Measurements from ENCODE around the gene KIRREL3. TPM values are rescaled to one million over a fixed set of nuclear protein-coding genes. Genes with fewer than 3 reads are reported as not detected.

Gene KIRREL3
- total and polyA plus RNA-seq, 2 of the 4 experiments (the other 2 are of a cell fraction): 10.9 to 15.9 TPM

- H3K4ac ChIP-seq (ENCODE audit: low read depth, low read length): peak overlapping the region; percentile 78
- ChIA-PET POLR2A (ENCODE audit: unreplicated experiment) (interaction anchor here (0.8 kb wide), 1 partner anchor 12 kb away, joined by 3 read pairs; no protein-coding TSS in a partner anchor), CTCF (no interaction called here)
- H3K4me2 ChIP-seq (ENCODE audit: low read depth, low read length): peak overlapping the region; percentile 70
- peak overlapping the region; percentile 69 for H3K14ac ChIP-seq (replicated peaks; ENCODE audit: low read depth, low read length)
- peak overlapping the region; percentile 3; the same call in 1 of the 2 replicates for H3K4me3 ChIP-seq (ENCODE audit: insufficient read depth, low read depth, low read length)
- H4K5ac ChIP-seq (ENCODE audit: low read depth, low read length): peak overlapping the region; percentile 79
- peak overlapping the region; percentile 75 for H2BK20ac ChIP-seq (ENCODE audit: low read depth, low read length)
- peaks cover 9% of the 10 kb centered on the region for H3K4me1 ChIP-seq (ENCODE audit: control insufficient read depth, insufficient read depth, low read length)
- H3K9ac ChIP-seq (ENCODE audit: low read depth, low read length): peak overlapping the region; percentile 4; the same call in 1 of the 2 replicates
- H2AFZ ChIP-seq (replicated peaks; ENCODE audit: low read length, poor library complexity): peak overlapping the region; percentile 82
- no peaks in the 10 kb centered on the region for H3K36me3 ChIP-seq (ENCODE audit: control insufficient read depth, insufficient read depth, low read length)
- H3K9me1 ChIP-seq (ENCODE audit: insufficient read depth, low read length): peaks cover 20% of the 10 kb centered on the region; the same call in 1 of the 2 replicates
- ATAC-seq (ENCODE audit: low read depth) (peak; percentile 96), DNase-seq (peak; percentile 96)
- H4K20me1 ChIP-seq (ENCODE audit: insufficient read depth, low read length): no peaks in the 10 kb centered on the region
- H3K9me3 ChIP-seq (ENCODE audit: control insufficient read depth, insufficient read depth, low read length): no peaks in the 10 kb centered on the region
- H2AK9ac ChIP-seq (replicated peaks; ENCODE audit: low read depth, low read length, poor library complexity): peak overlapping the region; percentile 53
- intact Hi-C loops (cut with micrococcal nuclease) (no loop called here), dilution Hi-C loops (cut with HindIII; ENCODE audit: low sequenced_read_pairs, unreplicated experiment) (no loop called here), in situ Hi-C loops (cut with MboI; ENCODE audit: low sequenced_read_pairs) (no loop called here)
- H3K27me3 ChIP-seq (ENCODE audit: control insufficient read depth, insufficient read depth, low read length): no peaks in the 10 kb centered on the region
- peak overlapping the region; percentile 55; the same call in 1 of the 2 replicates for H2AK5ac ChIP-seq (ENCODE audit: low read depth, low read length)
- TF ChIP-seq BHLHE40 (IDR thresholded peaks at IDR 0.05; ENCODE audit: low read depth, low read length): peak; percentile 57; the same call in 1 of the 2 replicates
- TF ChIP-seq MAZ (IDR thresholded peaks at IDR 0.05; ENCODE audit: borderline replicate concordance, low read depth, low read length): peak; percentile 43; the same call in 1 of the 2 replicates
- TF ChIP-seq NFE2L2 (IDR thresholded peaks at IDR 0.05; ENCODE audit: low read depth, low read length): no peak
- TF ChIP-seq CHD1 (IDR thresholded peaks at IDR 0.05; ENCODE audit: low read depth, low read length): no peak
- peak; percentile 28; the same call in 1 of the 2 replicates for TF ChIP-seq POLR2A (IDR thresholded peaks at IDR 0.05; ENCODE audit: low read depth, low read length)
- no peak for TF ChIP-seq SMC3 (IDR thresholded peaks at IDR 0.05; ENCODE audit: low read depth, low read length)
- TF ChIP-seq, protein P1, sequence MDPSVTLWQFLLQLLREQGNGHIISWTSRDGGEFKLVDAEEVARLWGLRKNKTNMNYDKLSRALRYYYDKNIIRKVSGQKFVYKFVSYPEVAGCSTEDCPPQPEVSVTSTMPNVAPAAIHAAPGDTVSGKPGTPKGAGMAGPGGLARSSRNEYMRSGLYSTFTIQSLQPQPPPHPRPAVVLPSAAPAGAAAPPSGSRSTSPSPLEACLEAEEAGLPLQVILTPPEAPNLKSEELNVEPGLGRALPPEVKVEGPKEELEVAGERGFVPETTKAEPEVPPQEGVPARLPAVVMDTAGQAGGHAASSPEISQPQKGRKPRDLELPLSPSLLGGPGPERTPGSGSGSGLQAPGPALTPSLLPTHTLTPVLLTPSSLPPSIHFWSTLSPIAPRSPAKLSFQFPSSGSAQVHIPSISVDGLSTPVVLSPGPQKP (IDR thresholded peaks at IDR 0.05; ENCODE audit: borderline replicate concordance, low read depth, low read length): no peak
- TF ChIP-seq CEBPB (IDR thresholded peaks at IDR 0.05; ENCODE audit: low read depth, low read length): peak; percentile 9; the same call in 1 of the 2 replicates
- peak; percentile 5; the same call in 1 of the 2 replicates for TF ChIP-seq FOS (IDR thresholded peaks at IDR 0.05; ENCODE audit: low read depth, low read length)
- TF ChIP-seq MAFK (IDR thresholded peaks at IDR 0.05; ENCODE audit: low read depth, low read length): no peak
- H2BK15ac ChIP-seq (ENCODE audit: low read depth, low read length): peak overlapping the region; percentile 46; the same call in 2 of the 3 replicates
- peak overlapping the region; percentile 61 for H3K23ac ChIP-seq (ENCODE audit: low read depth, low read length)
- peak overlapping the region; percentile 82 for H2BK120ac ChIP-seq (ENCODE audit: low read depth, low read length)
- WGBS, 2 experiments (ENCODE audit: extremely low coverage in 2 of 2, insufficient read length in 1 of 2): 33% methylated on average over 5 of the region's 23 CpGs; no CpG with 5 or more reads in 1 of the 2 experiments
- H3K18ac ChIP-seq (ENCODE audit: low read depth, low read length): peak overlapping the region; percentile 58
- peak overlapping the region; percentile 16; the same call in 1 of the 2 replicates for H3K27ac ChIP-seq (ENCODE audit: insufficient read depth, low read length)
- H4K91ac ChIP-seq (ENCODE audit: insufficient read depth, low read depth, low read length): peak overlapping the region; percentile 90
- BruUV-seq (replicated peaks): no TSS peak
- peak overlapping the region; percentile 64 to 82 for H4K8ac ChIP-seq (ENCODE audit: low read depth in 2 of 2, low read length in 2 of 2)
- 0 out of 4 replicates have a peak, but pooled peaks cover 0 to 8% of the 10 kb centered on the region in 2 experiments for H3K79me1 ChIP-seq (ENCODE audit: low read depth in 1 of 2, low read length in 2 of 2)
- peak overlapping the region; percentile 67 for H2BK5ac ChIP-seq (ENCODE audit: low read depth, low read length, poor library complexity, severe bottlenecking)
- H3K56ac ChIP-seq (ENCODE audit: extremely low read depth, insufficient read depth, low read length): no peak overlapping the region; the same call in 1 of the 2 replicates
Observed at GRCh38 chr11:126585774-126586491, 414.6 kb downstream of the KIRREL3 start.

Measured in IMR-90 (cell line).